Stimulated activated naive B cell treated with anti-CD40 and anti-IgM and Interleukin-4, amounts not matched to agents 10 μg/mL and 1 μg/mL and 100 μg/mL, for 72 hours (primary cell): ENCODE data around the gene DNMT3L.

Experiments used
- ATAC-seq, 2 donors: fragments of 150-1000 bp; cut with Tn5 transposase; replicated peaks; 2 replicates each; pipeline ENCODE4 v1.10.0; 2021; ENCODE audit warnings: moderate library complexity in 1 of 2
- DNase-seq: peaks from one replicate; pipeline ENCODE4 v3.0.0; 2021
- H3K27ac Mint-ChIP-seq: one replicate; pipeline ENCODE4 v1.8.0; 2022; ENCODE audit warnings: mild to moderate bottlenecking, mixed read lengths
- H3K27me3 Mint-ChIP-seq, 2 donors: one replicate each; pipeline ENCODE4 v1.8.0; 2022; ENCODE audit warnings: mixed read lengths in 2 of 2
- H3K36me3 Mint-ChIP-seq, 2 donors: one replicate each; pipeline ENCODE4 v1.8.0; 2022; ENCODE audit warnings: mixed read lengths in 2 of 2, mild to moderate bottlenecking in 1 of 2
- H3K4me1 Mint-ChIP-seq, 2 donors: one replicate each; pipeline ENCODE4 v1.8.0; 2022; ENCODE audit warnings: mixed read lengths in 2 of 2, mild to moderate bottlenecking in 1 of 2
- H3K4me3 Mint-ChIP-seq, 2 donors: one replicate each; pipeline ENCODE4 v1.8.0; 2022; ENCODE audit warnings: mild to moderate bottlenecking in 2 of 2, mixed read lengths in 2 of 2, moderate library complexity in 1 of 2
- H3K9me3 Mint-ChIP-seq, 2 donors: one replicate each; pipeline ENCODE4 v1.8.0; 2022; ENCODE audit warnings: mixed read lengths in 2 of 2, mild to moderate bottlenecking in 1 of 2

DNMT3L gene

DNA sequence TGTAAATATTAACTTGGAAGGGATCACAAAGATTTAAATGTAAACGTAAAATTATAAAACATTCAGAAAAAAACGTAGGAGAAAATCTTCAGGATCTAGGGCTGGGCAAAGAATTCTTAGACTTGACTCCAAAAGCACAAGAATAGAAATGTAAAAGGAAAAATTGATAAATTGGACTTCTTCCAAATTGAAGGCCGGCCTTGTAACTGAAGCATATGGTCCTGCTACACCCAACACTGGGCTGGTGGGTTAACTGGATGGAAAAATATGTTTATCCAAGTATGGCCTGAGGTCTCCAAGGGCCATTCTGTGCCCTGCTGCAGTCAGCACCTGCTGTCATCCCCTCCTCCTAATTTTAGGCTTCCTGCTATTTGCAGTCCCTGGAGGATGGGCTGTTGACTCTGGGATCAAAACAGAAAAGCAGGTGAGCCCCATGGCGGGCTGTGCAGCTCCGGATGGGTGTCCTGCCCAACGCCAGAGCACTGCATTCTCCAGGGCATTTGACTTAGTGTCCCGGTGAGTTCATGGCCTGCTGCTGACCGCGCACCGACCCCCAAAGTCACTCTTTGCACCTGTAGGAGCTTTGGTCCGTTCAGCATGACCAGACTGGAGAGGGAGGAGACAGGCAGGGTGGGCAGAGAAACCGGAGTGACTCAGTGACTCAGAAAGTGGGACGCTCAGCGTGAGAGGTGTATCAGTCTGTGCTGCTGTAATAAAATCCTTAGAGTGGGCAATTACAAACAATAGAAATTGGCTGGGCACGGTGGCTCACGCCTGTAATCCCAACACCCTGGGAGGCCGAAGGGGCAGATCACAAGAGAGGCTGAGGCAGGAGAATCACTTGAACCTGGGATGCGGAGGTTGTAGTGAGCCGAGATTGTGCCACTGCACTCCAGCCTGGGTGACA, 17.9 kb upstream of the DNMT3L start:
- peaks cover 0 to 9% of the 10 kb centered on the region in 2 donors for H3K27me3 Mint-ChIP-seq
- H3K9me3 Mint-ChIP-seq, result no peaks in the 10 kb centered on the region
- no peaks in the 10 kb centered on the region for H3K36me3 Mint-ChIP-seq
- DNase-seq (no peak), ATAC-seq (no peak)
- peaks cover 20 to 22% of the 10 kb centered on the region in 2 donors for H3K4me1 Mint-ChIP-seq
- H3K4me3 Mint-ChIP-seq, result no peak overlapping the region
- no peak overlapping the region for H3K27ac Mint-ChIP-seq

DNA sequence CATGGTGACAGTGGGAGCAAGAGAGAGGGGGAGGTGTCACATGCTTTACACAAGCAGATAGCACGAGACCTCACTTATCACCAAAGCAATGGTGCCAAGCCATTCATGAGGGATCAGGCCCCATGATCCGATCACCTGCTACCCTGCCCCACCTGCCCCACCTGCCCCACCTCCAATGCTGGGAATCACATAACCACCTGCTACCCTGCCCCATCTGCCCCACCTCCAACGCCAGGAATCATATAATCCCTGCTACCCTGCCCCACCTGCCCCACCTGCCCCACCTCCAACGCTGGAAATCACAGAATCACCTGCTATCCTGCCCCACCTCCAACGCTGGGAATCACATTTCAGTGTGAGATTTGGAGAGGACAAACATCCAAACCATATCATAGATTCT, 13.3 kb upstream of the DNMT3L start:
- Mint-ChIP-seq H3K4me1 (peaks cover 3 to 4% of the 10 kb centered on the region in 2 donors), H3K27ac (no peak overlapping the region), H3K4me3 (no peak overlapping the region), H3K27me3 (no peaks in the 10 kb centered on the region), H3K9me3 (no peaks in the 10 kb centered on the region), H3K36me3 (no peaks in the 10 kb centered on the region)
- no peak for ATAC-seq
- no peak for DNase-seq

DNA sequence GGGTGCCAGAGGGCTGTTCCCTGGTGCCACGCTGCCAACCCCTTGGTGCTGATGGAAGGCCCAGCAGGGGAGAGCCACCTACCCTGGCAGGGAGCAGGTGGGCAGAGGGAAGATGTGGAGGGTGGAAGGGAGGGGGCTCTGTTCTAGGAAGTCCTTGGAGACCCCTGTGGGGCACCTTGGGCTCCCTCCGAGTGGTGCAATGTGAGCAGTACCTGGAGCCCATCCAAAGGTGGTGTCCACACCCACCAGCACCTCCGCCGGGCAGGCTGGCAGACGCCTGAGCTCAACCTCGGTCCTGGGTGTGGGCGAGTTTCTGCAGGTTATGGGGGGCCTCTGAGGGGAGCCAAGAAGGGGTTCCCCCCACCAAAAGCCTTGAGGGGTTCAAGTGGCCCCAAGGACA, 11.3 kb upstream of the DNMT3L start:
- DNase-seq (no peak), ATAC-seq (no peak)
- Mint-ChIP-seq H3K36me3 (no peaks in the 10 kb centered on the region), H3K4me1 (no peaks in the 10 kb centered on the region), H3K9me3 (no peaks in the 10 kb centered on the region), H3K27me3 (no peaks in the 10 kb centered on the region), H3K4me3 (no peak overlapping the region), H3K27ac (peak overlapping the region; percentile 71)

DNA sequence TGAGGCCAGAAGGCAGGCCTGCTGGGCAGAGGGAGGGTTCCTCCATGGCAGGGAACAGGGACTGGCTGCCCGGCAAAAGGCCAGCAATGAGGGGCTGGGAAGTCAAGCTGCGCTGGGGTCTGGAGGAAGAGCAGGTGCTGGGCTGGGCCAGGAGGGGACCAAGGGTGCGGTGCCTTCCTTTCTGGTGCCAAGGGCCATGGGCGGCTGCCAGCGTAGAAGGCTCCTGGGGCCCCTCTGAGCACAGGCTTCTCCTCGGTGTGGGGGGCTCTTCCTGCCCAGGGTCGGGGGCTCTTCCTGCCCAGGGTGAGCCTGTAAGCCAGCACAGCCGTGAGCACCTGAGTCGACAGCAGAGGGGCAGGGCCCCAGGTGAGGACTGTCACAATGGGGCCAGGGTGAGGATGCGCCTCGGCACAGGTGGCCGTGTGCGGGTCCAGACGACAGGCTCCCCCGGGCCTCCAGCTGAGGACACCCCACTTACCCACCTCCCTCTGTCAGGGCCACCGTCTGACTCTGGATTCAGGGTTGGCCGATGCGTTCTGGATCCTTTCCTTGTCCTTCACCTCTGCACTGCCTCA, 10.7 kb upstream of the DNMT3L start:
- Mint-ChIP-seq H3K4me3 (no peak overlapping the region), H3K27me3 (no peaks in the 10 kb centered on the region), H3K27ac (no peak overlapping the region), H3K36me3 (no peaks in the 10 kb centered on the region), H3K9me3 (no peaks in the 10 kb centered on the region), H3K4me1 (peaks cover under 1 to 6% of the 10 kb centered on the region in 2 donors)
- no peak for DNase-seq
- ATAC-seq, result no peak

DNA sequence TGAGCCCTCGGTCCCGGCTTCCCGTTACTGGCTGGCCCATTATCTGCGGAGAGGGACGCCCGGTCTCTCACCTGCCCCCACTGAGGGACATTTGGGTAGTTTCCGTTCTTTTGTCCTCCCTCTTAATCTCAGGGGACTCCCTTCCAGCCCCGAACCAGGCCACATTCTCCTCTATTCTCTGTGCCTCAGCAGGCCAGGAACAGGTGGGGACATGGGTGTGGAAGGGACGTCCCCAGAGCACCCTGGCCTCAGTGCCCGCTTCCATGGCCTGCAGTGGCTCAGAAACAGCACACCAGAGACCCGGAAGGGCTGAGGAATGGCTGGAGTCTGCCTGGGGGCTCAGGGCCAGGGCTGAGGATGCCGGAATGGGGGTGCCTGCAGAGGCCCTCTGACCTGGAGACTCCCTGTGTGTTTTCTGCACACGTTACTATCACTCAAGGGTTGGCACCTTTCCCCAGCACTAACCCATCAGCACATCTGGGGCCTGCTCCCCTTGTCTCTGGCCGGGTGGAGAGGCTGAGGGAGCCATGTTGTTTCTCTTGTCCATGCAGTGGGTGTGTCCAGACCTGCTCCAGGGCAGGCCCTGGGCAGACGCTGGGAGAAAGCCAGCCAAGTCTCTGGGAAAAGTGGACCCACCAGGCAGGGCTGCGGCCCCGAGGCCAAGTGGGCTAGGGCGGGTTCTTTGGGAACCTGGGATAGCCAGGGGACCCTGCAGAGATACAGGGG, 10.0 kb upstream of the DNMT3L start:
- H3K9me3 Mint-ChIP-seq, result no peaks in the 10 kb centered on the region
- no peaks in the 10 kb centered on the region for H3K36me3 Mint-ChIP-seq
- H3K4me1 Mint-ChIP-seq, result peaks cover 1 to 10% of the 10 kb centered on the region in 2 donors
- no peaks in the 10 kb centered on the region for H3K27me3 Mint-ChIP-seq
- ATAC-seq (no peak), DNase-seq (no peak)
- H3K4me3 Mint-ChIP-seq, result no peak overlapping the region
- no peak overlapping the region for H3K27ac Mint-ChIP-seq

DNA sequence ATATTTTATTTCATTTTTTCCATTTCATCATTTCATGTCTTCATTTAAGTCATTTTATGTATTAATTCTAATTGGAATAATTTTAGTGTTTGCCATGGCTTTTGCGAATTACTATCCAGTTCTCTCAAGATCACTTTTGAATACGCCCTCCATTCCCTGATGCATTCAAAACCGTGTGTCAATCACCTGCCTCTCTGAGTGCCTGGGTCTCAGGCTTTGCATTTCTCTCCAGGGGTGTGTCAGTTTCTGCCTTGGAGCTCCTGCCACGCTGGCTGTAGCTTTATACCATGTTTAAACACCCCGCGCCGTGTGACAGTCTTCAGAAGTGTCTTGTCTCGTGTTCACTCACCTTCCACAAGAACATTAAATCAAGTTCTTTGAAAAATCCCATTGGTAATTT, 7.4 kb upstream of the DNMT3L start:
- Mint-ChIP-seq H3K4me3 (no peak overlapping the region), H3K27ac (no peak overlapping the region), H3K27me3 (no peaks in the 10 kb centered on the region), H3K9me3 (no peaks in the 10 kb centered on the region), H3K36me3 (no peaks in the 10 kb centered on the region), H3K4me1 (peaks cover 5 to 10% of the 10 kb centered on the region in 2 donors)
- ATAC-seq, result no peak
- no peak for DNase-seq

DNA sequence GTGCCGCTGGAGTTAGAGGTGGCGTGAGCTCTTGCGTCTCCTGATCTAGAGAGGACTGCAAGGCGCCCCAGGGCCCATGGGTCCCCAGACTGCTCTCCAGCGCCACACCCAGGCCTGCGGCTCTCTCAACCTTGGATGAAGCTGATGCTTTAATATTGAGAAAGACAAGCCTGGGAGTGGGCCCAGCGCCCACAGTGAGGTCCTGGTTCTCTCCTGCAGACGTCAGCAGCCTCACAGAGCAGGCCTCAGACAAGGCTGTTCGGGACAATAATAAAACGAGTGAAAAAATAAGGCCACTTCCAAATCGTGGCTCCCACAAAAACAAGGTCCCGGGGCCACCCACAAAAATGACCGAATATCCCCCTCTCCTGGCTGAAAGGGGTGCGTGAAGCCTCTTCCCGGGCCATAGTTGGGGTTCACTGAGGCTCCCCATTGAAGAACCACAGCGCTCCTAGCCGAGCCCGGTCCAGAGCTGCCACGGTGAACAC, 6.0 kb upstream of the DNMT3L start:
- H3K9me3 Mint-ChIP-seq, result no peaks in the 10 kb centered on the region
- DNase-seq (no peak), ATAC-seq (peak; percentile 46 to 53)
- H3K4me3 Mint-ChIP-seq, result no peak overlapping the region
- peaks cover 5 to 10% of the 10 kb centered on the region in 2 donors for H3K4me1 Mint-ChIP-seq
- H3K36me3 Mint-ChIP-seq, result no peaks in the 10 kb centered on the region
- H3K27me3 Mint-ChIP-seq, result no peaks in the 10 kb centered on the region
- H3K27ac Mint-ChIP-seq, result no peak overlapping the region

DNA sequence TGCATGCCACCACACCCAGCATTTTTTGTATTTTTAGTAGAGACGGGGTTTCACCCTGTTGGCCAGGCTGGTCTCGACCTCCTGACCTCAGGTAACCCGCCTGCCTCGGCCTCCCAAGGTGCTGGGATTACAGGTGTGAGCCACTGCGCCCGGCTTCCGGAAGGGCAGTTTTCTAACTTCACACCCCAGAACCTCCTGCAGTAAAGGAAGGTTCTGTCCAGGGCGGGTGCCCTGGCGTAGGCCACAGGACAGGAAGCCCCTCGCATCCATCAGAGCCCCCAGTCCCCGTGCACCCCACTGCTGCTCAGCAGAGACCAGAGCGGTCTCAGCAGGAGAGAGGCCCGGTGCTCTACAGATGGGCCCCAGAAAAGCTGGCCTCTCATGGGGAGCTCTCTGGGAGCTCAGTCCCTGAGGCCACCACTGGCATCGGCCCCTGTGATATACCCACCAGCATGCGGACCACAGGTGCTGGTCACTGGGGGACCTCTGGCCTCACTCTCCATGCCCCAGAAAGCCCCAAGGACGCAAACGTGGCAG, 4.1 kb upstream of the DNMT3L start:
- DNase-seq (no peak), ATAC-seq (no peak)
- Mint-ChIP-seq H3K9me3 (no peaks in the 10 kb centered on the region), H3K27me3 (no peaks in the 10 kb centered on the region), H3K36me3 (no peaks in the 10 kb centered on the region), H3K4me1 (peaks cover 5 to 10% of the 10 kb centered on the region in 2 donors), H3K27ac (no peak overlapping the region), H3K4me3 (no peak overlapping the region)

DNA sequence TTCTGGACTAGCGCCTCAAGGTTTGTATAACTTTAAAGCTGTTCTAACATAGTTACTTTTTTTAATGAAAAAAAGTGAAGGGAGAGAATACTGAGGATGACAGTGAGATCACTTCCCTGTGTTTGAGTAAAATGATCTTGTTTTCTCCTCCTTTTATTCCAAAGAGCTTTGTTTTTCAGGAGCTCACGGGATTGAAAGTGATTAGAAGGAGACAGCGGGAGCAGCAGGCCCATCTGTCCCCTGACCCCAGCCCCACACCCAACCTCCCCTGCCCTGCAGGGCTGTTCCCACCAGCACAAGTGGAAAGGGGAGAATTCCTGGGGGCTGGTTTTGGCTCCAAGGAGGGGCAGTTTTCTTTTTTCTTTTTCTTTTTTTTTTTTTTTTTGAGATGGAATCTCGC, 2.1 kb upstream of the DNMT3L start:
- DNase-seq (no peak), ATAC-seq (no peak)
- Mint-ChIP-seq H3K27me3 (no peaks in the 10 kb centered on the region), H3K27ac (no peak overlapping the region), H3K4me3 (no peak overlapping the region), H3K4me1 (peaks cover 5 to 10% of the 10 kb centered on the region in 2 donors), H3K36me3 (no peaks in the 10 kb centered on the region), H3K9me3 (no peaks in the 10 kb centered on the region)

DNA sequence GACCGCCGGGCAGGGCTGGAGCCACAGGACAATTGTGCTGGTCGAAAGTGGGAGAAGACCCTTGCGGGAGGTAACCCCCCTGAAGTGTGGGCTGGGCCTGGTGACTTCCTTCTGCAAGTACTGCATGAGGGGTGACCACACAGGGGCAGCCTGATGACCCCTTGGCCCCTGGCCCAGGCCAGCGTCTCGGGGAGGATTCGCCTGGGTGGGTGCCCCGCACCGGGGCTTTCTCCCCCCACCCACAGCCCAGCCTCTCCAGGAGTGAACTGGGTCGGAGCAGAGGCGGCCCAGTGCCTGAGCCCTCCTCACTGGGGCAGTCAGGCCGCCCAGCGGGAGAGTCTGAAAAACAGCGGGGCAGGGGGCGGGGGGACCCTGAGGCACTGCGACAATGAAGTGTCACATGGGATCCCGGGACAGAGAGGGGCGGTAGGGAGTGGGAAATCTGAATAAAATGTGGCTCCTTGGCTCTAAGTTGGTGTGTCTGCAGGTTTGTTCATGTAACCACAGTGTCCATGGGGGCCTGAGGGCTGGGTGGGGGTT, 1.6 kb upstream of the DNMT3L start:
- H3K4me3 Mint-ChIP-seq, result no peak overlapping the region
- H3K27me3 Mint-ChIP-seq, result no peaks in the 10 kb centered on the region
- ATAC-seq (no peak), DNase-seq (no peak)
- H3K36me3 Mint-ChIP-seq, result no peaks in the 10 kb centered on the region
- H3K9me3 Mint-ChIP-seq, result no peaks in the 10 kb centered on the region
- no peak overlapping the region for H3K27ac Mint-ChIP-seq
- H3K4me1 Mint-ChIP-seq, result peaks cover 5 to 10% of the 10 kb centered on the region in 2 donors

DNA sequence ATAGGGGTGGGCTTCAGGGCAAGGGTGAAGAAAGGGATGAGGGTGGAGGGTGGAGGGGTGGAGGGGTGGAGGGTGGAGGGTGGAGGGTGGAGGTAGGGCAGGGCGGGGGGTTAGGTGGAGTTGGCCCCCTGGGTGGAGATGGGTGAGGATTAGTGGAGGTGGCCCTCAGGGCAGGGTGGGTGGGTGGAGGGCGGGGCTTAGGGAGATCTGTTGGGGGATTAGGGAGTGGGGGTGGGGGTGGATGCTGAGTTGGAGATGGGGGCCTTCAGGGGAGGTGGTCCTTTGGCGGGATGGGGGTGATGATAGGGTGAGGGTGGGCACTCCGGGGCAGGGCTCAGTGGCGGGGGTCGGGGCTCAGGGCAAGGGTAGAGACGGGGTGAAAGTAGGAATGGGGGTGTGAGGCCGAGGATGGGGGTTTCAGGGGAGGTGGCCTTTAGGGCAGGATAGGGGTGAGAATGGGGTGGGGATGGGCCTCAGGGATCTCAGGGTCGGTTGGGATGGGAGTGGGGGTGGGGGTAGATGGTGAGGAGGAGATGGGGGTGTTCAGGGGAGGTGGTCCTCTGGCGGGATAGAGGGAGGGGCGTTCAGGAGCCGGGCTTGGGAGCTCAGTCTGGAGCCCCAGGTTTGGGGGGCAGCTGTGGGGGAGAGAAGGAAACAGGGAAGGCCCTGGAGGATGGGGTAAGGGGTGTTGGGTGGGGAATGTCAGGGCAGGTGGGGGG, 800 bp upstream of the DNMT3L start:
- H3K4me1 Mint-ChIP-seq, result peaks cover 5% of the 10 kb centered on the region in 2 donors
- no peaks in the 10 kb centered on the region for H3K9me3 Mint-ChIP-seq
- H3K4me3 Mint-ChIP-seq, result no peak overlapping the region
- no peaks in the 10 kb centered on the region for H3K27me3 Mint-ChIP-seq
- no peaks in the 10 kb centered on the region for H3K36me3 Mint-ChIP-seq
- no peak for ATAC-seq
- H3K27ac Mint-ChIP-seq, result no peak overlapping the region
- DNase-seq, result no peak

DNA sequence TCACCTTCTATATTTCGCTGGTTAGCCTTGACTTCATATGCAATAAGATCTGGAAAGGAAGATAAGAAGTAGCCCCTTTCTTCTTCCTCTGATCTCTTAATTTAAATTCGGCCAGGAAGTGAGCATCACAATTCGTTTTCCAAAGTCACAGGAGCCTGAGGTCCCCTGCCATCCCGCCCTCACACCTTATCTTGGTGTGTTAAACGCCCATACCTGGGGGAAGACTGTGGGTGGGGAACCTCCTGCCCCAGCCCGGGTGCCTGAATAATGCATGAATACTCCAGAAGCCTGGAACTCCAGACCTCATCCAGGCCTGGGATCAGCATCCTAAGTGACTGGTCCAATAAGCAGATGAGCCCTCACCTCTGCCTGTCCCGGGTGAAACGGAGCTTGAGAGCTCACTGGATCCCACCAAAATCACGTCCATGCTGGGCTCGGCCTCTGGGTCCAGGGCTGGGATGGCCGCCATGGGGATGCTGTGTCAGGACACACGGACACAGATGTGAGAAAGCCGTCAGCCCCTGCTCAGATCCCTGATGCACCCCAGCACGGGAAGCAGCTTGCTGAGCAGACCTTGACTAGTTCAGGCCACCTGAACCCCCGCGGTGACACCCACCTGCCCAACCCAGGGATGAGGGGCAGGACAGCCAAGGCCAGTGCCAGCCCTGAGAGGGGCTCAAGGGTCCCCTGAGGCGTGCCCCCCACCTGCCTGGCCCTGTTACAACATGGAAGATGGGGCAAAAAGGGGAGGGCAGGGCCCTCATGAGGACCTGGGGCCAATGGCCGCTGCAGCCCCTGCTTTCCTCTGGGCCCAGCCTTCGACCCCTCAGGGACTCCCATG, 686 bp downstream of the DNMT3L start:
- Mint-ChIP-seq H3K36me3 (no peaks in the 10 kb centered on the region), H3K9me3 (no peaks in the 10 kb centered on the region), H3K4me3 (no peak overlapping the region), H3K4me1 (peaks cover 0 to 2% of the 10 kb centered on the region in 2 donors), H3K27me3 (no peaks in the 10 kb centered on the region), H3K27ac (peak overlapping the region; percentile 44)
- DNase-seq (no peak), ATAC-seq (no peak)

DNA sequence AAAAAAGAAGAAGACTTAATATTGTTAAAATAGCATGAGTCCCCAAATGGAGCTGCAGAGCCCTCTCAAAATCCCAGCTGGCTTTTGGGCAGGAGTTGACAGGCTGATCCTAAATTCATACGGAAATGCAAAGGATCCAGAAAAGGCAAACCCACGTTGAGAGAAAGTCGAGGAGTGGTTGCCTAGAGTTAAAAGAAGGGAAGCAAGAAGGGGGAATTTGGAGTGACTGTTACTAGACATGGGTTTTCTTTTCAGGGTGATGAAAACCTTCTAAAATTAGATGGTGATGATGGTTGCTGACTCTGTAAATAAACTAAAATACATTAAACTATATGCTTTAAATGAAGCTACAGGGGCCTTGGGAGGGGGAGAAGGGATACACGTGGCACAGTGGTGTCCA, 1.6 kb downstream of the DNMT3L start:
- no peaks in the 10 kb centered on the region for H3K27me3 Mint-ChIP-seq
- H3K4me3 Mint-ChIP-seq, result no peak overlapping the region
- H3K9me3 Mint-ChIP-seq, result no peaks in the 10 kb centered on the region
- DNase-seq (no peak), ATAC-seq (no peak)
- H3K4me1 Mint-ChIP-seq, result peaks cover 4 to 5% of the 10 kb centered on the region in 2 donors
- no peak overlapping the region for H3K27ac Mint-ChIP-seq
- no peaks in the 10 kb centered on the region for H3K36me3 Mint-ChIP-seq
